MV-4-11 (cell line): ENCODE measurements around the gene EGLN1.

Experiments
- DNase-seq: peaks from one replicate; lab custom pipeline; 2025; lab: John Stamatoyannopoulos, UW

Gene EGLN1

DNA sequence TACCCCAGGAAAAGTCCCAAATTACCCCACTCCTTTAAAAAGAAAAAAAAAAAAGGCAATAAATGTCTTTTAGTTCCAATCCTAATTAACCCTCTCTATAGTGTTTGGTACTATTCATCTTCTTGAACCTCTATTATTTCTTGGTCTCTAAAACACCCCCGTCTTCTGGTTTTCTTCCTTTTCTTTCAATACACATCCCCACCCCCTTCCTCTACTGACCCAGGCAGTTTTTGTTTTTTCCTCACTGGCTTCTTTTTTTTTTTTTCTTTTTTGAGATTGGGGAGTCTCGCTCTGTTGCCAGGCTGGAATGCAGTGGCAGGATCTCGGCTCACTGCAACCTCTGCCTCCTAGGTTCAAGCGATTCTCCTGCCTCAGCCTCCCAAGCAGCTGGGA lies 26.1 kb downstream of the EGLN1 start:
- DNase-seq = no peak

DNA sequence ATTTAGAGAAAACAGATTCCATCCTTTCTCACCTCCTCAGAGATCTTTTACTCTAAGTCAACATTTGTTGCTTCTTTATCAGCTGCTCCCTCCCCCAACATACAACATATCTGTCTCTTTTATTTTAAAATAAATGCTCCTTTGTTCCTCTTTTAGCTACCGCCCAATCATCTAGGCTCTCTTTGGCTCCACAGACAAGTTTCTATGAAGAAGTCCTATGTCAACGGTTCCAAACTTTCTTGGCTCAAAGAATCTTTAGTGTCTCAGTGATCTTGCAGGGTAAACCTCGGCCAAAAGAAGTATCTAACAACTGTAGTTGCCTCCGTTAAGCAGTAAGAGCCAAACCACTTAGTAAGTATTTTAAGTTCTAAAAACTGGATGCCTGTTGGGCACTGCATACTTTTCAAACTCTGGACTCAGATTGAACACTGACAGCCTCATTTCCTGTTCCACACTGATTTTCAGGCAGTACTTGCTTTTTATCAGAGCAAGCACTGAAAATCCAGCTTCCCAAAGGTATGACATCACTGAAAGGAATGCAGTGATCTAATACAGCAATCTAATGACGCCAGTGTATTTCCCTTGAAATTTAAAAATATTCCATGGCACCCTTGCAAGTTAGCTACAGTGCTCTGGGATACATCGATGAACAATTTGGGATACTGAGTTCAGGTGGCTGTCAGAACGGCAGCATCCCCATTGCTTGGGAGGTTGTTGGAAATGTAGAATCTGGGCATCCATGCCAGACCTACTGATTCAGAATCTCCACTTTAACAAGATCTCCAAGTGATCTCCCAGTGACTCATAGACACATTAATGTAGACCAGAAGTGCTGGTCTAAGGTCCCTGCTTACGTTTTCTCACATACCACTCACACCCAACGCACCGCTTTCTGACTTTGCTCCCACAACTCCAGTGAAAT lies 26.8 kb downstream of the EGLN1 start:
- DNase-seq = peak; percentile 66

DNA sequence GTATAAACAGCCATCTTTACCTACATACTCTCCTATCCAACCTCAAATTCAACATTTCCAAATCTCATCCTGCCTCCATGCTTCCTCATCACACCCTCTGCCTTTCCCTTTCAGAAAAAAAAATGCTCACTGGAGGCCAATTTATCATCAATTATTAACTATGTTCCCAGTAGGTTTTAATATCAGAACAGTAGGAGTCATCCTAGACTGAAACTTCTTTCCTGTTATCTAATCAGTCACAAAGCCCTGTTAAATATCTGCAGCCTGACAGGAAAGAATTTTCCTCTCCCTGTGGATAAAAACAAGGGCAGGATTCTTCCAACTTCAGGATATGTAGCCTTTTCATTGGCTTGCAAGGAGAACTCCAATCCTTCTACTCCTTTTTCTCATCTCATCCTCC lies 28.4 kb downstream of the EGLN1 start:
- DNase-seq = no peak

GRCh38 chr1:231392389-231393131 lies 29.5 kb downstream of the EGLN1 start:
- no peak for DNase-seq

DNA sequence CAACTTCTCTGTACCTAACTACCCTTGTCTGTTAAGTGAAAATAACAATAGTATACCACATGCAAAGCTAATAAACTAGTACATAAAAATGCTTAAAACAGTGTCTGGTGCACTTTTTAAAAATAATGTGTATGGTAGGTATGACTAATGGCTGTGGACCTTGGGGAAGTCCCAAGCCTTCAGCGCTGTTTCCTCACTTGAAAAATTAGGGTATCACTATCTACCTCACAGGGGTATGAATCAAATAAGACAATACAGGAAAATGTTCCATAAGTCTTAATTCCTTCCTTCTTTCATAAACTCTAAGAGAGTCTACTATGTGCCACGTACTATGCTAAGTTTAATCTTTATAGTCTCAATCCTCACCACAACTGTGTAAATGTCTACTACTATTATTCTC lies 32.0 kb downstream of the EGLN1 start:
- DNase-seq = no peak

- DNase-seq = peak; percentile 74
Measured at GRCh38 chr1:231387770-231388669, 34.1 kb downstream of the EGLN1 start.

DNA sequence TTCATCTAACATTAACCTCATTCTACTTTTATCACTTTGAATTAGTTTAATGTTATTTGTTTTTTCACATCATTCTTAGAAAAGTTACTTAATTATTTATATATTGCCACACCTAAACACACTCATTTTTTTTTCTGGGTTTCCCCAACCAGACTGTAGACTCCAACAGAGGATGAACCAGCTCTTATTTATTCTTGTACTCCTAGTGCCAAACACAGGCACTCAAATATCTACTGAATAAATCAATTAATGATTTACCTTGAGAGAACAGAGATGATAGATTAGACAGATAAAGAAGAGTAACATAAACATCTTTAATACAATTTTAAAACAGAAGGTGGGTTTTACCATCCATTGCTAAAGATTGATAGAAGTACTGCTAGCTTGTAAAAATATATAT lies 35.6 kb downstream of the EGLN1 start:
- DNase-seq = no peak

GRCh38 chr1:231385416-231385748 lies 36.7 kb downstream of the EGLN1 start:
- DNase-seq = no peak

GRCh38 chr1:231384696-231385415 lies 37.2 kb downstream of the EGLN1 start:
- no peak for DNase-seq

GRCh38 chr1:231383159-231383860 lies 38.8 kb downstream of the EGLN1 start:
- DNase-seq = peak; percentile 61

GRCh38 chr1:231382426-231382825 lies 39.7 kb downstream of the EGLN1 start:
- no peak for DNase-seq

DNA sequence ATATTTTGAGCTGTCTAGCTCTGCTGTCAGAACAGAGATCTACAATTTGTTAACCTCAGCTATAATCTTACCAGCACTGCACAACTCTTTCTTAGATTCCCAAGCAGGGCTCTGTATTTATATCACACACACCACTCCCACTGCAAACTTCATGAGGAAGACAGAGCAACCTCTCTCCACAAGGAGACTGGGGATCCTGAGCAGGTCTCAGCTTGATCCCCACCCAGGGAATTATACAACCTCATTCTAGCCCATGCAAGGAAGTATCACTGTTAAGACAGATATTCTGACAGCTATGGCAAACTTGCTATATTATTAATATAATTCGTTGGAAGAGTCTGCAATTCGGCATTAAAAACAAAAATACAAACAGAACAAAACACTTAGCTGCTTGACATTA lies 40.4 kb downstream of the EGLN1 start:
- DNase-seq = no peak

DNA sequence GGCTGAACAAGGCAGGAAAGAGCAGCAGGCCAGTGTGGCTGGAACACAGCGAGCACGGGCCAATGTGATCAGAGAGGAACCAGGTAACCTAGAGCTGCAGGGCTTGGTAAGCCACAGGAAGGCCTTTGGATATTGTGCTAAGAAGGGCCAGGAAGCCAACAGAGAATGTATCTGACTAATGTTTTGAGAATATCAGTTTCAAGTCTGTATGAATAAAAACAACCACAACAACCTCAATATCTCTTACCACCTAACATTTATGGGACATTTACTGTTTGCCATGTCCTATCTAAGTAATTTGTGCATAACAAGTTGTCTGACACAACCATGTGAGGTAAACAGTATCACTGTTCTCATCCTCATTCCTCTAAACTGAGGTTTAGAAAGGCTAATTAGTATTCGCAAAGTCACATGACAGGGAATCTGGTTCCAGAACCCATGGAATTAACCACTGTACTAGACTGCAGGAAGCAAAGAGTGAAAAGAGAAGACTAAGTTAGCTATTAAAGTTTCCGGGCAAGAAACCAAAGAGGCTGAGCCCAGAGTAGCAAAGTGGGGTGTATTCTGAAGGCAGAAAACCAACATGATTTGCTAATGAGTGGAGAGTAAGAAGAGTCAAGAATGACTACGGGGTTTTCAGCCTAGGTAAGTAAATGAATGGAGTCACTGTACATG lies 45.1 kb downstream of the EGLN1 start:
- DNase-seq = no peak

DNA sequence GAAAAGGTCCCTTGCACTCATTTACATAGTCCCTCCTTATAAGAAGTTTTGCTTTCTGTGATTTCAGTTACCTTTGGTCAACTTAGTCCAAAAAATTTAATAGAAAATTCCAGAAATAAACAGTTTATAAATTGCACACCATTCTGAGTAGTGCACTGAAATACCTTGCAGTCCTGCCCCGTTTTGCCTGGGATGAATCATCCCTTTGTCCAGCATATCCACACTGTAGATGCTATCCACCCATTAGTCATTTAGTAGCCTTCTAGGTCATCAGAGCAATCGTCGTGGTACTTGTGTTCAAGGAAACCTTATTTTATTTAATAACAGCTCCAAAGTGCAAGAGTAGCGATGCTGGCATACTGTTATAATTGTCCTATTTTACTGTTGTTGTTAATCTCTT lies 46.0 kb downstream of the EGLN1 start:
- no peak for DNase-seq

- no peak for DNase-seq
Measured at GRCh38 chr1:231374394-231374793, 47.7 kb downstream of the EGLN1 start.

GRCh38 chr1:231372501-231372900 lies 49.6 kb downstream of the EGLN1 start:
- no peak for DNase-seq

GRCh38 chr1:231369282-231369681 lies 52.8 kb downstream of the EGLN1 start:
- no peak for DNase-seq

DNA sequence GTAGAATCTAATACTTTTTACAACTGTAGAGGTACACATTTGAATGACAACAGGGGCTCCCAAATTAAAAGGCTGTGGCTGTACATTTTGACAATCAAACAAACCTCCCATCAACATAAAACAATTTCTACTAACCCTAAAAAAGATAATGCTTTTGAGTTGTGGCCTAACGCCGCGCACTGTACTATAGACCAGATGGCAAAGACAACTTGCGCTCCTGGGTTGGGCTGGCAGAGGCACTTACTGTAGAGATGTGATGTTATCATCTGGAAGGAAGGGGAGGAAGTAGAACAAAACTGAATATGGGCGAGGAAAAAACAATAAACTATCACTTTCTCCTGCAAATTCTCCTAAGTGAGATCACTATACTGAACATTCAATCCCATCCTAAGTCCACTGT lies 57.9 kb downstream of the EGLN1 start:
- no peak for DNase-seq

GRCh38 chr1:231363624-231364023 lies 58.5 kb downstream of the EGLN1 start:
- DNase-seq = no peak

DNA sequence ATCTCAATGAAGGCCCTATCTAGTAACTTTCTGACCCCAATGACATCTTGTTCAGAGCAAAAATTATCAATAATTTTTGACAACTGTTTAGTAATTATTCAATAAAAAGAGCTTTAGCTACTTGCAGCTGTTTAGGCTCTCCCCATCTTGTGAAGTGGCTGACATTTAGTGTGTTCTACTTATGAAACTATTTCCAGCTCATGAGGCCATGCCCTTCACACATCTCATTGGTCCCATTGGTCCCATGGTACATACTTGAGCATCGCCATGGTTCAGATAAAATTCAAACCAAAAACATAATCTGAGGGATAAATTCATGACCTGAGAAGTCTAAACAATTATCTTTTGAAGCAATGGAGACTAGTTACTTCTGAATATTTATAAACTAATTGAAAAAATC lies 59.8 kb downstream of the EGLN1 start:
- no peak for DNase-seq

GRCh38 chr1:231359113-231359512 lies 63.0 kb downstream of the EGLN1 start:
- peak; percentile 93 for DNase-seq
